Endothelial cell of umbilical vein (primary cell): ENCODE measurements around the gene SLC22A17.

Experiments
- EZH2 ChIP-seq: IDR thresholded peaks from 2 replicates; pipeline ENCODE4 v1.6.1; 2012; ENCODE audit warnings: borderline replicate concordance, low read depth, mild to moderate bottlenecking, moderate library complexity, low read length, inconsistent platforms; ENCODE audit not compliant: severe bottlenecking
- TF ChIP-seq, protein P1 (sequence below), 2 donors: IDR thresholded peaks; 1 replicate in 1 of 2; 2 replicates in 1 of 2; pipeline ENCODE4 v1.5.1; 2011; ENCODE audit warnings: low read length in 2 of 2, mild to moderate bottlenecking in 2 of 2, moderate library complexity in 2 of 2, control low read depth in 1 of 2, inconsistent platforms in 1 of 2, low read depth in 1 of 2; ENCODE audit not compliant: insufficient read depth in 1 of 2; ENCODE audit errors: extremely low read depth in 1 of 2

DNA sequence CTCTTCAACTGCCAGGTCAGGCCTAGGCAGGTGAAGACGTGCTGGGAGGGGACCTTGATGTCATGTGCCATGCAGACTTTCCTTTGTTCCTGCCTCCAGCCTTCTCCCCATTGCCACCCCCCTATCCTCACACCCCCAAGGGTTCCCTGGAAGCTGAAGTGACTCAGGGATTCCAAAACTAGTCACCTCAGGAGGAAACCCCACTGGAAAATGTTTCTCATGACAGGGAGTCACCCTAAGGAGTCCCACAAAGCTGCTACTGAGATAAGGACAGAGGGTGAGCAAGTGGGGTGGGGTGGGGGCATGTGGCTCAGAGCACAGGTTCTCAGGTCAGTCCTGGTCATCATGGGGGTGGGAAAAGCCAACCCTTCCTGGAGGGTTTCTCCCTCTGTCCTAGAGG lies 17.5 kb upstream of the SLC22A17 start:
- TF ChIP-seq, protein P1, sequence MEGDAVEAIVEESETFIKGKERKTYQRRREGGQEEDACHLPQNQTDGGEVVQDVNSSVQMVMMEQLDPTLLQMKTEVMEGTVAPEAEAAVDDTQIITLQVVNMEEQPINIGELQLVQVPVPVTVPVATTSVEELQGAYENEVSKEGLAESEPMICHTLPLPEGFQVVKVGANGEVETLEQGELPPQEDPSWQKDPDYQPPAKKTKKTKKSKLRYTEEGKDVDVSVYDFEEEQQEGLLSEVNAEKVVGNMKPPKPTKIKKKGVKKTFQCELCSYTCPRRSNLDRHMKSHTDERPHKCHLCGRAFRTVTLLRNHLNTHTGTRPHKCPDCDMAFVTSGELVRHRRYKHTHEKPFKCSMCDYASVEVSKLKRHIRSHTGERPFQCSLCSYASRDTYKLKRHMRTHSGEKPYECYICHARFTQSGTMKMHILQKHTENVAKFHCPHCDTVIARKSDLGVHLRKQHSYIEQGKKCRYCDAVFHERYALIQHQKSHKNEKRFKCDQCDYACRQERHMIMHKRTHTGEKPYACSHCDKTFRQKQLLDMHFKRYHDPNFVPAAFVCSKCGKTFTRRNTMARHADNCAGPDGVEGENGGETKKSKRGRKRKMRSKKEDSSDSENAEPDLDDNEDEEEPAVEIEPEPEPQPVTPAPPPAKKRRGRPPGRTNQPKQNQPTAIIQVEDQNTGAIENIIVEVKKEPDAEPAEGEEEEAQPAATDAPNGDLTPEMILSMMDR (IDR thresholded peaks at IDR 0.05; ENCODE audit: extremely low read depth in 1 of 2, insufficient read depth in 1 of 2, low read depth in 1 of 2, low read length in 2 of 2), result no peak
- no peak for TF ChIP-seq EZH2
